ENCODE data around the gene MRPL12.

Gene MRPL12

GRCh38 chr17:81662002-81662401, 41.2 kb upstream of the MRPL12 start:
- no peak for TF ChIP-seq CTCF (IDR thresholded peaks at IDR 0.05; ENCODE audit: insufficient read depth, missing control alignments)
- DNase-seq (ENCODE audit: insufficient read length, low spot score) (no peak), FAIRE-seq (no peak)

GRCh38 chr17:81664051-81664470, 39.1 kb upstream of the MRPL12 start:
- DNase-seq (ENCODE audit: insufficient read length, low spot score) (no peak), FAIRE-seq (no peak)
- no peak for TF ChIP-seq CTCF (IDR thresholded peaks at IDR 0.05; ENCODE audit: insufficient read depth, missing control alignments)

- FAIRE-seq (no peak), DNase-seq (ENCODE audit: insufficient read length, low spot score) (no peak)
- TF ChIP-seq CTCF (IDR thresholded peaks at IDR 0.05; ENCODE audit: insufficient read depth, missing control alignments), result no peak
Measured at GRCh38 chr17:81665205-81666091, 37.7 kb upstream of the MRPL12 start.

- no peak for FAIRE-seq
Measured at GRCh38 chr17:81666092-81666341, 37.1 kb upstream of the MRPL12 start.

GRCh38 chr17:81666342-81667191, 36.6 kb upstream of the MRPL12 start, which contains the start of the genes CCDC137 and OXLD1:
Gene CCDC137, plus strand, starts transcription at chr17:81666737. Its CDS starts 30 bp downstream, at chr17:81666767.
Gene OXLD1, minus strand, starts transcription at chr17:81666605. Its CDS starts 28 bp downstream, at chr17:81666577.
- no peak for TF ChIP-seq CTCF (IDR thresholded peaks at IDR 0.05; ENCODE audit: insufficient read depth, missing control alignments)
- FAIRE-seq (no peak), DNase-seq (ENCODE audit: insufficient read length, low spot score) (peak; percentile 98)

More at GRCh38 chr17:81666092-81666341, 37.1 kb upstream of the MRPL12 start:
- no peak for TF ChIP-seq CTCF (IDR thresholded peaks at IDR 0.05; ENCODE audit: insufficient read depth, missing control alignments)
- DNase-seq (ENCODE audit: insufficient read length, low spot score), result no peak

- peak; percentile 81 for TF ChIP-seq CTCF (IDR thresholded peaks at IDR 0.05; ENCODE audit: insufficient read depth, missing control alignments)
- DNase-seq (ENCODE audit: insufficient read length, low spot score) (no peak), FAIRE-seq (no peak)
Measured at GRCh38 chr17:81667754-81668153, 35.4 kb upstream of the MRPL12 start.
